HEK293 (cell line): ENCODE results near the gene RSU1.

Experiments
- CTCF ChIA-PET: fragments of 350-600 bp; formaldehyde crosslinking; extraction: SDS; loops from one replicate; lab custom pipeline; 2021; ENCODE audit warnings: antibody characterized with exemption; lab: Yijun Ruan, JAX
- POLR2A ChIA-PET: fragments of 300-600 bp; formaldehyde crosslinking; extraction: SDS; loops from one replicate; lab custom pipeline; 2020; ENCODE audit warnings: antibody characterized with exemption, inconsistent platforms; lab: Yijun Ruan, JAX
- H3K27ac ChIP-seq: fragments of 200-500 bp; sonication (Bioruptor generic); 2 replicates; pipeline ENCODE4 v1.5.1; 2014; ENCODE audit warnings: low read depth, low read length, control low read depth, inconsistent platforms; ENCODE audit errors: extremely low read depth
- H3K36me3 ChIP-seq, 2 experiments: fragments of 200-500 bp in 1 of 2; sonication (Bioruptor generic) in 1 of 2; 1 replicate in 1 of 2; 2 replicates in 1 of 2; pipeline ENCODE4 v1.5.1; 2014 to 2017; ENCODE audit warnings: inconsistent platforms in 2 of 2, low read length in 2 of 2; ENCODE audit not compliant: control insufficient read depth in 2 of 2, insufficient read depth in 1 of 2
- H3K4me1 ChIP-seq: fragments of 200-500 bp; sonication (Bioruptor generic); 2 replicates; pipeline ENCODE4 v1.5.1; 2014; ENCODE audit warnings: mild to moderate bottlenecking, low read length, inconsistent platforms; ENCODE audit not compliant: control insufficient read depth, insufficient read depth
- H3K4me3 ChIP-seq: 2 replicates; pipeline ENCODE4 v1.5.1; 2011; ENCODE audit warnings: low read depth, mild to moderate bottlenecking, control low read depth, low read length, moderate library complexity
- H3K9me3 ChIP-seq: fragments of 200-500 bp; sonication (Bioruptor generic); 2 replicates; pipeline ENCODE4 v1.5.1; 2014; ENCODE audit warnings: low read depth, low read length, inconsistent platforms; ENCODE audit not compliant: control insufficient read depth, insufficient read depth
- AEBP2 ChIP-seq: fragments of 450-650 bp; formaldehyde crosslinking; IDR thresholded peaks from 2 replicates; pipeline ENCODE4 v1.5.1; 2016; ENCODE audit warnings: missing biosample characterization, missing genetic modification characterization, borderline replicate concordance
- ATF2 ChIP-seq: fragments of 450-650 bp; formaldehyde crosslinking; IDR thresholded peaks from 2 replicates; pipeline ENCODE4 v1.5.1; 2016; ENCODE audit warnings: missing biosample characterization, missing genetic modification characterization, low read depth
- EGR2 ChIP-seq: fragments of 450-650 bp; formaldehyde crosslinking; IDR thresholded peaks from 2 replicates; pipeline ENCODE4 v1.5.1; 2016; ENCODE audit warnings: low read depth, missing biosample characterization, missing genetic modification characterization
- HOXD13 ChIP-seq: sonication (generic); formaldehyde crosslinking; IDR thresholded peaks from 2 replicates; pipeline ENCODE4 v1.8.0; 2022; ENCODE audit warnings: missing genetic modification reagents, borderline replicate concordance
- MZF1 ChIP-seq: fragments of 450-650 bp; formaldehyde crosslinking; IDR thresholded peaks from 2 replicates; pipeline ENCODE4 v1.5.1; 2017; ENCODE audit warnings: missing biosample characterization, missing genetic modification characterization, borderline replicate concordance
- OSR2 ChIP-seq: fragments of 450-650 bp; formaldehyde crosslinking; IDR thresholded peaks from 2 replicates; pipeline ENCODE4 v1.5.1; 2016; ENCODE audit warnings: missing biosample characterization, missing genetic modification characterization
- SP7 ChIP-seq: fragments of 450-650 bp; formaldehyde crosslinking; IDR thresholded peaks from 2 replicates; pipeline ENCODE4 v1.5.1; 2016; ENCODE audit warnings: missing biosample characterization, missing genetic modification characterization
- ZIC2 ChIP-seq: fragments of 450-650 bp; formaldehyde crosslinking; IDR thresholded peaks from 2 replicates; pipeline ENCODE4 v1.5.1; 2016; ENCODE audit warnings: missing biosample characterization, missing genetic modification characterization
- ZNF140 ChIP-seq: fragments of 450-650 bp; formaldehyde crosslinking; IDR thresholded peaks from 2 replicates; pipeline ENCODE4 v1.5.1; 2016; ENCODE audit warnings: missing biosample characterization, missing genetic modification characterization
- ZNF155 ChIP-seq: fragments of 450-650 bp; formaldehyde crosslinking; IDR thresholded peaks from 2 replicates; pipeline ENCODE4 v1.5.1; 2016; ENCODE audit warnings: missing biosample characterization, missing genetic modification characterization
- ZNF169 ChIP-seq: fragments of 450-650 bp; formaldehyde crosslinking; IDR thresholded peaks from 2 replicates; pipeline ENCODE4 v1.5.1; 2016; ENCODE audit warnings: missing biosample characterization, missing genetic modification characterization
- ZNF26 ChIP-seq: fragments of 450-650 bp; formaldehyde crosslinking; IDR thresholded peaks from 2 replicates; pipeline ENCODE4 v1.5.1; 2016; ENCODE audit warnings: missing biosample characterization, missing genetic modification characterization
- ZNF398 ChIP-seq: fragments of 450-650 bp; formaldehyde crosslinking; IDR thresholded peaks from 2 replicates; pipeline ENCODE4 v1.5.1; 2017; ENCODE audit warnings: missing biosample characterization, missing genetic modification characterization
- ZNF423 ChIP-seq: fragments of 450-650 bp; formaldehyde crosslinking; IDR thresholded peaks from 2 replicates; pipeline ENCODE4 v1.5.1; 2016; ENCODE audit warnings: missing biosample characterization, missing genetic modification characterization
- ZNF600 ChIP-seq: fragments of 450-650 bp; formaldehyde crosslinking; IDR thresholded peaks from 2 replicates; pipeline ENCODE4 v1.5.1; 2016; ENCODE audit warnings: missing biosample characterization, missing genetic modification characterization
- ZNF610 ChIP-seq: fragments of 450-650 bp; formaldehyde crosslinking; IDR thresholded peaks from 2 replicates; pipeline ENCODE4 v1.5.1; 2016; ENCODE audit warnings: missing biosample characterization, missing genetic modification characterization, borderline replicate concordance
- ZNF621 ChIP-seq: fragments of 450-650 bp; formaldehyde crosslinking; IDR thresholded peaks from 2 replicates; pipeline ENCODE4 v1.5.1; 2017; ENCODE audit warnings: missing biosample characterization, missing genetic modification characterization
- ZNF660 ChIP-seq: fragments of 450-650 bp; IDR thresholded peaks from 2 replicates; pipeline ENCODE4 v1.5.1; 2018; ENCODE audit warnings: missing biosample characterization, mild to moderate bottlenecking, missing genetic modification characterization
- ZNF707 ChIP-seq: fragments of 450-650 bp; formaldehyde crosslinking; IDR thresholded peaks from 2 replicates; pipeline ENCODE4 v1.5.1; 2016; ENCODE audit warnings: missing biosample characterization, missing genetic modification characterization
- ZNF768 ChIP-seq: fragments of 450-650 bp; formaldehyde crosslinking; IDR thresholded peaks from 2 replicates; pipeline ENCODE4 v1.5.1; 2018; ENCODE audit warnings: missing biosample characterization, mild to moderate bottlenecking, missing genetic modification characterization
- ZNF785 ChIP-seq: fragments of 450-650 bp; formaldehyde crosslinking; IDR thresholded peaks from 2 replicates; pipeline ENCODE4 v1.5.1; 2016; ENCODE audit warnings: missing biosample characterization, missing genetic modification characterization
- ZNF830 ChIP-seq: fragments of 450-650 bp; IDR thresholded peaks from 2 replicates; pipeline ENCODE4 v1.5.0; 2018; ENCODE audit warnings: missing biosample characterization, missing genetic modification characterization, low read depth, mild to moderate bottlenecking, moderate library complexity
- ZNF843 ChIP-seq: fragments of 450-650 bp; formaldehyde crosslinking; IDR thresholded peaks from 2 replicates; pipeline ENCODE4 v1.5.1; 2016; ENCODE audit warnings: missing biosample characterization, missing genetic modification characterization
- ZSCAN18 ChIP-seq: fragments of 450-650 bp; formaldehyde crosslinking; IDR thresholded peaks from 2 replicates; pipeline ENCODE4 v1.5.1; 2016; ENCODE audit warnings: missing biosample characterization, missing genetic modification characterization

Gene RSU1

GRCh38 chr10:16644146-16644545 lies 173.1 kb downstream of the RSU1 start:
- no peaks in the 10 kb centered on the region for H3K36me3 ChIP-seq
- no peaks in the 10 kb centered on the region; the same call in 1 of the 2 replicates for H3K4me1 ChIP-seq
- TF ChIP-seq AEBP2 (no peak), ZNF26 (tag by site-specific recombination) (peak; percentile 21; the same call in 1 of the 2 replicates), SP7 (peak; percentile 77), ZNF600 (0 out of 2 replicates have a peak, but pooled peaks have one; percentile 31), MZF1 (peak; percentile 38; the same call in 1 of the 2 replicates)
- TF ChIP-seq, all 188 proteins: peak for 4
- no peaks in the 10 kb centered on the region for H3K9me3 ChIP-seq
- no peak overlapping the region for H3K4me3 ChIP-seq
- ChIA-PET POLR2A (no interaction called here), CTCF (interaction anchor here (0.6 to 0.7 kb wide), 2 partner anchors 48 to 140 kb away, joined by 3 to 4 read pairs; no protein-coding TSS in a partner anchor)
- no peak overlapping the region for H3K27ac ChIP-seq

- ChIA-PET CTCF (interaction anchor here (0.7 kb wide), 1 partner anchor 12 kb away, joined by 3 read pairs; no protein-coding TSS in a partner anchor), POLR2A (no interaction called here)
- TF ChIP-seq ZNF830 (tag by site-specific recombination) = no peak
- no peak for TF ChIP-seq ZNF610 (tag by site-specific recombination)
- no peak for TF ChIP-seq ZNF785
- TF ChIP-seq ATF2 = no peak
- TF ChIP-seq ZNF768 (tag by site-specific recombination) = no peak
- no peak for TF ChIP-seq ZNF140 (tag by site-specific recombination)
- no peak for TF ChIP-seq ZNF169 (tag by site-specific recombination)
- TF ChIP-seq ZSCAN18 (tag by site-specific recombination) = no peak
- no peak for TF ChIP-seq HOXD13 (CRISPR knock-in tag)
- Histone ChIP-seq H3K36me3 (no peaks in the 10 kb centered on the region), H3K9me3 (no peaks in the 10 kb centered on the region), H3K27ac (no peak overlapping the region), H3K4me1 (no peaks in the 10 kb centered on the region), H3K4me3 (no peak overlapping the region)
These were observed 173.7 kb downstream of the RSU1 start for GRCh38 chr10:16643502-16643901.

- Histone ChIP-seq H3K4me1 (no peaks in the 10 kb centered on the region), H3K36me3 (no peaks in the 10 kb centered on the region), H3K4me3 (no peak overlapping the region), H3K27ac (no peak overlapping the region), H3K9me3 (no peaks in the 10 kb centered on the region)
- POLR2A ChIA-PET = no interaction called here
- no peak for TF ChIP-seq ZNF707 (tag by site-specific recombination)
- no peak for TF ChIP-seq EGR2
- TF ChIP-seq ZNF621 = no peak
- no peak for TF ChIP-seq ZIC2 (tag by site-specific recombination)
- no peak for TF ChIP-seq ZNF660 (tag by site-specific recombination)
- TF ChIP-seq OSR2 (tag by site-specific recombination) = no peak
- no peak for TF ChIP-seq ZNF843 (tag by site-specific recombination)
- TF ChIP-seq ZNF398 (tag by site-specific recombination) = no peak
- TF ChIP-seq ZNF155 = no peak
- no peak for TF ChIP-seq ZNF423 (tag by site-specific recombination)
- CTCF ChIA-PET = no interaction called here
These were observed 177.1 kb downstream of the RSU1 start for GRCh38 chr10:16640153-16640552.
